HL-60 (cell line): ENCODE measurements around the gene SCN7A.

Experiments used
- GABPA ChIP-seq: IDR thresholded peaks from 2 replicates; pipeline ENCODE4 v1.6.1; 2012; ENCODE audit warnings: low read depth
- POLR2AphosphoS5 ChIP-seq: IDR thresholded peaks from 2 replicates; pipeline ENCODE4 v1.6.1; 2012; ENCODE audit warnings: low read depth
- SPI1 ChIP-seq: IDR thresholded peaks from 2 replicates; pipeline ENCODE4 v1.6.1; 2012; ENCODE audit warnings: low read depth, mild to moderate bottlenecking, borderline replicate concordance
- TF ChIP-seq, protein P1 (sequence below): IDR thresholded peaks from one replicate; pipeline ENCODE4 v1.5.1; 2011; ENCODE audit warnings: low read length, control low read depth, inconsistent platforms; ENCODE audit not compliant: insufficient read depth
- TF ChIP-seq, protein P2 (sequence below): IDR thresholded peaks from 2 replicates; pipeline ENCODE4 v1.6.1; 2012; ENCODE audit warnings: low read depth; ENCODE audit not compliant: insufficient replicate concordance

DNA sequence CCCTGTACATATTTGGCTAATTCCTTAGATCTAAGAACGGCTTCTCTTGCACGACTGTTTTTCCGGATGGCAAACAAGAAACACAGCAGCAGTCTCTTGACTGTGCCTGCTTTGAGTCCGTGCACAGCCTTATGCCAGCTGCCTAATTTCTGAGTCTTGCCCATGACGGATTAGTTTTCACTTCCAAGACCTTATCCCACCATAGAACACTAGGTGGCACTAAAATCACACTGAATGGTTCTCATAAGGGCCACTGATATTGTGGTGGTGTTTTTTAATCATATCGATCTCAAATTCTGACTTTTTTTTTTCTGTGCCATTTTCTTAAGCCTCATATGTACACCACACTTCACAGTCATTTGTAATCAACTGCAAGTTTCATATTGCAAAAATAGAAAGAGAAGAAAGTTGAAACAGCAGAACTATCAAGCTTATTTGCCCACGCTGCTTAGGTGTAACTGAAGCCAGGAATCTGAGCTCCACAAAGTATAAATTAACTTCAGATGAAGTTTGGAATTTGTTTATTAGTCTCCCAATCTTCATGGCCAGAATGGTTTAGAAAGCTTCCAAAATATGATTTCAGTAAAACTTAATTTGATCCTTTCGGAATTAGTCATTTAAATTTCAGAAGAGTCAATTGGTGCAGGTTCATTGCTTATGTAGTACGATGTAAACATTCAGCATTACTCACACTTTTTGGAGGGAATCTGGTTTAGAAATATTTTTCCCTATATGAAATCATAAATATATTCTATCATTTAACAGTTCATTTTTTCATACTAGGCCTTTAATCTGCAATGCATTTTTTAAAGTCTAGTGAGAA is 45.5 kb upstream of the SCN7A start:
- TF ChIP-seq, protein P1, sequence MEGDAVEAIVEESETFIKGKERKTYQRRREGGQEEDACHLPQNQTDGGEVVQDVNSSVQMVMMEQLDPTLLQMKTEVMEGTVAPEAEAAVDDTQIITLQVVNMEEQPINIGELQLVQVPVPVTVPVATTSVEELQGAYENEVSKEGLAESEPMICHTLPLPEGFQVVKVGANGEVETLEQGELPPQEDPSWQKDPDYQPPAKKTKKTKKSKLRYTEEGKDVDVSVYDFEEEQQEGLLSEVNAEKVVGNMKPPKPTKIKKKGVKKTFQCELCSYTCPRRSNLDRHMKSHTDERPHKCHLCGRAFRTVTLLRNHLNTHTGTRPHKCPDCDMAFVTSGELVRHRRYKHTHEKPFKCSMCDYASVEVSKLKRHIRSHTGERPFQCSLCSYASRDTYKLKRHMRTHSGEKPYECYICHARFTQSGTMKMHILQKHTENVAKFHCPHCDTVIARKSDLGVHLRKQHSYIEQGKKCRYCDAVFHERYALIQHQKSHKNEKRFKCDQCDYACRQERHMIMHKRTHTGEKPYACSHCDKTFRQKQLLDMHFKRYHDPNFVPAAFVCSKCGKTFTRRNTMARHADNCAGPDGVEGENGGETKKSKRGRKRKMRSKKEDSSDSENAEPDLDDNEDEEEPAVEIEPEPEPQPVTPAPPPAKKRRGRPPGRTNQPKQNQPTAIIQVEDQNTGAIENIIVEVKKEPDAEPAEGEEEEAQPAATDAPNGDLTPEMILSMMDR, result peak; percentile 52
- TF ChIP-seq, protein P2, sequence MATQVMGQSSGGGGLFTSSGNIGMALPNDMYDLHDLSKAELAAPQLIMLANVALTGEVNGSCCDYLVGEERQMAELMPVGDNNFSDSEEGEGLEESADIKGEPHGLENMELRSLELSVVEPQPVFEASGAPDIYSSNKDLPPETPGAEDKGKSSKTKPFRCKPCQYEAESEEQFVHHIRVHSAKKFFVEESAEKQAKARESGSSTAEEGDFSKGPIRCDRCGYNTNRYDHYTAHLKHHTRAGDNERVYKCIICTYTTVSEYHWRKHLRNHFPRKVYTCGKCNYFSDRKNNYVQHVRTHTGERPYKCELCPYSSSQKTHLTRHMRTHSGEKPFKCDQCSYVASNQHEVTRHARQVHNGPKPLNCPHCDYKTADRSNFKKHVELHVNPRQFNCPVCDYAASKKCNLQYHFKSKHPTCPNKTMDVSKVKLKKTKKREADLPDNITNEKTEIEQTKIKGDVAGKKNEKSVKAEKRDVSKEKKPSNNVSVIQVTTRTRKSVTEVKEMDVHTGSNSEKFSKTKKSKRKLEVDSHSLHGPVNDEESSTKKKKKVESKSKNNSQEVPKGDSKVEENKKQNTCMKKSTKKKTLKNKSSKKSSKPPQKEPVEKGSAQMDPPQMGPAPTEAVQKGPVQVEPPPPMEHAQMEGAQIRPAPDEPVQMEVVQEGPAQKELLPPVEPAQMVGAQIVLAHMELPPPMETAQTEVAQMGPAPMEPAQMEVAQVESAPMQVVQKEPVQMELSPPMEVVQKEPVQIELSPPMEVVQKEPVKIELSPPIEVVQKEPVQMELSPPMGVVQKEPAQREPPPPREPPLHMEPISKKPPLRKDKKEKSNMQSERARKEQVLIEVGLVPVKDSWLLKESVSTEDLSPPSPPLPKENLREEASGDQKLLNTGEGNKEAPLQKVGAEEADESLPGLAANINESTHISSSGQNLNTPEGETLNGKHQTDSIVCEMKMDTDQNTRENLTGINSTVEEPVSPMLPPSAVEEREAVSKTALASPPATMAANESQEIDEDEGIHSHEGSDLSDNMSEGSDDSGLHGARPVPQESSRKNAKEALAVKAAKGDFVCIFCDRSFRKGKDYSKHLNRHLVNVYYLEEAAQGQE, result no peak
- TF ChIP-seq POLR2AphosphoS5, result no peak
- no peak for TF ChIP-seq SPI1
- no peak for TF ChIP-seq GABPA
